Testis (tissue), 2 donors: ENCODE results near the gene C11orf52.

Experiments
- POLR2A ChIP-seq: fragments of 450-650 bp; IDR thresholded peaks from one replicate; pipeline ENCODE4 v1.6.1; 2017; ENCODE audit warnings: antibody characterized with exemption, mild to moderate bottlenecking, moderate library complexity
- TF ChIP-seq, protein P1 (sequence below), 3 experiments: fragments of 450-650 bp in 2 of 3; fragments of 200-600 bp in 1 of 3; sonication (generic) in 1 of 3; IDR thresholded peaks; one replicate each; pipeline ENCODE4 v1.5.1; 2016 to 2019; ENCODE audit warnings: antibody characterized with exemption in 3 of 3, mild to moderate bottlenecking in 2 of 3, moderate library complexity in 1 of 3

DNA sequence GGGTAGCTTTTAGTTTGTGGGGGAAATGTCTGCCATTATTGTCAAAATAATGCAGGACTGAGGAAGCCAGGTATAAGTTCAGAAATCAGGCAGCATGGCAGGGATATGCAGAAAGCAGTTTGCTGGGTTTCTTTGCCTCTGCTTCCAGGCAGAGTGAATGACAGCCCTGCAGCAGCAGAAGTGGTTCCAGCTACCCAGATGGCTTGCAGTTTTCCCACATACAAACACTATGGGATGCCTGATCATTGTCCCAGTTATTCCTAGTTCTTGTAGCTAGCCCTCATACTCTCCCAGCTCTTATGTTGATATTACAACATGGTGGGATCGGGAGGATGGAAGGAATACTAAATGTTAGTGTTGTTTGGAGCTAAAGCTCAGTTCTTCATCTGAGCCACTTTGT lies 15.6 kb downstream of the C11orf52 start:
- TF ChIP-seq, protein P1, sequence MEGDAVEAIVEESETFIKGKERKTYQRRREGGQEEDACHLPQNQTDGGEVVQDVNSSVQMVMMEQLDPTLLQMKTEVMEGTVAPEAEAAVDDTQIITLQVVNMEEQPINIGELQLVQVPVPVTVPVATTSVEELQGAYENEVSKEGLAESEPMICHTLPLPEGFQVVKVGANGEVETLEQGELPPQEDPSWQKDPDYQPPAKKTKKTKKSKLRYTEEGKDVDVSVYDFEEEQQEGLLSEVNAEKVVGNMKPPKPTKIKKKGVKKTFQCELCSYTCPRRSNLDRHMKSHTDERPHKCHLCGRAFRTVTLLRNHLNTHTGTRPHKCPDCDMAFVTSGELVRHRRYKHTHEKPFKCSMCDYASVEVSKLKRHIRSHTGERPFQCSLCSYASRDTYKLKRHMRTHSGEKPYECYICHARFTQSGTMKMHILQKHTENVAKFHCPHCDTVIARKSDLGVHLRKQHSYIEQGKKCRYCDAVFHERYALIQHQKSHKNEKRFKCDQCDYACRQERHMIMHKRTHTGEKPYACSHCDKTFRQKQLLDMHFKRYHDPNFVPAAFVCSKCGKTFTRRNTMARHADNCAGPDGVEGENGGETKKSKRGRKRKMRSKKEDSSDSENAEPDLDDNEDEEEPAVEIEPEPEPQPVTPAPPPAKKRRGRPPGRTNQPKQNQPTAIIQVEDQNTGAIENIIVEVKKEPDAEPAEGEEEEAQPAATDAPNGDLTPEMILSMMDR (IDR thresholded peaks at IDR 0.05), result no peak
- no peak for TF ChIP-seq POLR2A
